ENCODE measurements around the gene BGLAP.
A peak's percentile ranks its signal among the peaks of the same experiment; 100 is the strongest.

The BGLAP gene

GRCh38 chr1:156236164-156236563, 5.8 kb upstream of the BGLAP start:
- no peak for TF ChIP-seq CTCF (IDR thresholded peaks at IDR 0.05)
- no peak overlapping the region for H3K4me3 ChIP-seq
- H3K27ac ChIP-seq, result no peak overlapping the region
- DNase-seq (ENCODE audit: low spot score), result no peak

- DNase-seq (ENCODE audit: low spot score), result no peak
- TF ChIP-seq CTCF (IDR thresholded peaks at IDR 0.05), result no peak
These were observed 3.7 kb upstream of the BGLAP start for GRCh38 chr1:156238248-156238647.

GRCh38 chr1:156241311-156241811, 623 bp upstream of the BGLAP start:
- H3K4me3 ChIP-seq, result no peak overlapping the region
- TF ChIP-seq CTCF (IDR thresholded peaks at IDR 0.05), result no peak
- H3K27ac ChIP-seq, result no peak overlapping the region
- no peak for DNase-seq (ENCODE audit: low spot score)

More at GRCh38 chr1:156238248-156238647, 3.7 kb upstream of the BGLAP start:
- Histone ChIP-seq H3K27ac (no peak overlapping the region), H3K4me3 (no peak overlapping the region)

GRCh38 chr1:156242738-156243137, 754 bp downstream of the BGLAP start:
- Histone ChIP-seq H3K4me3 (no peak overlapping the region), H3K27ac (no peak overlapping the region)
- TF ChIP-seq CTCF (IDR thresholded peaks at IDR 0.05), result no peak
- DNase-seq (ENCODE audit: low spot score), result no peak

- Histone ChIP-seq H3K4me3 (no peak overlapping the region), H3K27ac (no peak overlapping the region)
- no peak for DNase-seq (ENCODE audit: low spot score)
- TF ChIP-seq CTCF (IDR thresholded peaks at IDR 0.05), result no peak
These were observed 2.1 kb downstream of the BGLAP start for GRCh38 chr1:156244126-156244525.

- no peak for TF ChIP-seq CTCF (IDR thresholded peaks at IDR 0.05)
- no peak for DNase-seq (ENCODE audit: low spot score)
- H3K27ac ChIP-seq, result no peak overlapping the region
These were observed 2.7 kb downstream of the BGLAP start for GRCh38 chr1:156244712-156245111.

GRCh38 chr1:156245451-156246232, 3.7 kb downstream of the BGLAP start:
- Histone ChIP-seq H3K4me3 (peak overlapping the region; percentile 56), H3K27ac (no peak overlapping the region)
- no peak for DNase-seq (ENCODE audit: low spot score)
- TF ChIP-seq CTCF (IDR thresholded peaks at IDR 0.05), result no peak

More at GRCh38 chr1:156244712-156245111, 2.7 kb downstream of the BGLAP start:
- H3K4me3 ChIP-seq, result no peak overlapping the region
